ENCODE data around the gene PRPH. TPM values are rescaled to one million over a fixed set of nuclear protein-coding genes. Genes with fewer than 3 reads are reported as not detected.
A peak's percentile ranks its signal among the peaks of the same experiment; 100 is the strongest.
"Not testable (repeated sequence)": the region's sequence is repeated elsewhere in the genome, so short reads cannot be mapped to it uniquely, and the experiment has no call there.

Gene PRPH
- polyA plus RNA-seq, 4 donors: 0.59 to 0.99 TPM; not detected in 2

- DNase-seq (ENCODE audit: low read depth in 4 of 4, low spot score in 2 of 4): no peak
Observed at GRCh38 chr12:49297695-49298060, 2.7 kb downstream of the PRPH start.

GRCh38 chr12:49298160-49298559 lies 3.2 kb downstream of the PRPH start:
- no peak for DNase-seq (ENCODE audit: low read depth in 4 of 4, low spot score in 2 of 4)

- DNase-seq (ENCODE audit: low read depth in 4 of 4, low spot score in 2 of 4): no peak
Observed at GRCh38 chr12:49301760-49302159, 6.8 kb downstream of the PRPH start.

GRCh38 chr12:49304161-49304560 lies 9.2 kb downstream of the PRPH start:
- DNase-seq (ENCODE audit: low read depth in 4 of 4, low spot score in 2 of 4): no peak

GRCh38 chr12:49305762-49306510 lies 11.0 kb downstream of the PRPH start:
- no peak for DNase-seq (ENCODE audit: low read depth in 4 of 4, low spot score in 2 of 4)

GRCh38 chr12:49309386-49309785 lies 14.4 kb downstream of the PRPH start:
- DNase-seq (ENCODE audit: low read depth in 4 of 4, low spot score in 2 of 4): no peak

GRCh38 chr12:49310451-49311000 lies 15.6 kb downstream of the PRPH start:
- not testable (repeated sequence) for DNase-seq (ENCODE audit: low read depth in 4 of 4, low spot score in 2 of 4)

GRCh38 chr12:49314811-49315210 lies 19.9 kb downstream of the PRPH start:
- no peak for DNase-seq (ENCODE audit: low read depth in 4 of 4, low spot score in 2 of 4)

- not testable (repeated sequence) for DNase-seq (ENCODE audit: low read depth in 4 of 4, low spot score in 2 of 4)
Observed at GRCh38 chr12:49317118-49317517, 22.2 kb downstream of the PRPH start.

GRCh38 chr12:49320411-49321103 lies 25.6 kb downstream of the PRPH start:
- not testable (repeated sequence) for DNase-seq (ENCODE audit: low read depth in 4 of 4, low spot score in 2 of 4)

- no peak for DNase-seq (ENCODE audit: low read depth in 4 of 4, low spot score in 2 of 4)
Observed at GRCh38 chr12:49322367-49322707, 27.4 kb downstream of the PRPH start.

- DNase-seq (ENCODE audit: low read depth in 4 of 4, low spot score in 2 of 4): peak; percentile 94 to 99 (median 98)
Observed at GRCh38 chr12:49322708-49323523, 28.0 kb downstream of the PRPH start, which contains the start of gene TROAP. Gene TROAP (plus strand): TSS chr12:49323255. CDS start chr12:49323609, 354 bp downstream.

- DNase-seq (ENCODE audit: low read depth in 4 of 4, low spot score in 2 of 4): no peak
Observed at GRCh38 chr12:49323524-49324097, 28.7 kb downstream of the PRPH start.

- DNase-seq (ENCODE audit: low read depth in 4 of 4, low spot score in 2 of 4): no peak
Observed at GRCh38 chr12:49325606-49326005, 30.7 kb downstream of the PRPH start.

GRCh38 chr12:49327368-49327767 lies 32.4 kb downstream of the PRPH start:
- DNase-seq (ENCODE audit: low read depth in 4 of 4, low spot score in 2 of 4): no peak

GRCh38 chr12:49327887-49328286 lies 32.9 kb downstream of the PRPH start:
- DNase-seq (ENCODE audit: low read depth in 4 of 4, low spot score in 2 of 4): no peak

- DNase-seq (ENCODE audit: low read depth in 4 of 4, low spot score in 2 of 4): no peak
Observed at GRCh38 chr12:49328816-49329215, 33.9 kb downstream of the PRPH start.

GRCh38 chr12:49330032-49330619 lies 35.2 kb downstream of the PRPH start:
- no peak for DNase-seq (ENCODE audit: low read depth in 4 of 4, low spot score in 2 of 4)

- DNase-seq (ENCODE audit: low read depth in 4 of 4, low spot score in 2 of 4): no peak
Observed at GRCh38 chr12:49330631-49331379, 35.9 kb downstream of the PRPH start.
